ENCODE data around the gene STAC. TPM values are rescaled to one million over a fixed set of nuclear protein-coding genes. Genes with fewer than 3 reads are reported as not detected.

STAC gene
- total RNA-seq, 1 donor from 2014 or later = not detected

DNA sequence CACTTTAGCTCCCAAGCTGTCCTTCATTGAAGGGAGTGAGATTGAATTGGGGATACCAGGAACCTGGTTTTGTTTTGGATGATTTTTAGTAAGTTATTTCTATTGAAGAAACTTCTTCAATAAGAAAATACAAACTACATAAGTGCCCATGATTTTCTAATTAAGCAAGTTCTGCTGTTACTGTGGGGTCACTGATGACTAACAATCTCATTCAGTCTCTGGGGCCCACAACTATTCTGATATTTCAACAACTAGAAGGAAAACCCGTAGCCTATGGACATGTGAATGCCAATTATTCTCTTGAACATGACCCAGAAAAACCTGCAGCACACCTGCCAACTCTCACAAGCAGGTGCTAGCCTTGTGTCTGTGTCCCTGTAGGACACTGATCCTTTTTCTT lies 199.4 kb downstream of the STAC start:
- Mint-ChIP-seq H3K4me1 (ENCODE audit: unreplicated experiment) (no peaks in the 10 kb centered on the region), H3K27me3 (ENCODE audit: unreplicated experiment) (no peaks in the 10 kb centered on the region), H3K27ac (ENCODE audit: unreplicated experiment) (no peak overlapping the region), H3K9me3 (ENCODE audit: unreplicated experiment) (peaks cover 24% of the 10 kb centered on the region), H3K36me3 (ENCODE audit: unreplicated experiment) (no peaks in the 10 kb centered on the region), H3K4me3 (ENCODE audit: unreplicated experiment) (no peak overlapping the region)
- DNase-seq (ENCODE audit: extremely low spot score, unreplicated experiment) = no peak
- TF ChIP-seq, protein P1, sequence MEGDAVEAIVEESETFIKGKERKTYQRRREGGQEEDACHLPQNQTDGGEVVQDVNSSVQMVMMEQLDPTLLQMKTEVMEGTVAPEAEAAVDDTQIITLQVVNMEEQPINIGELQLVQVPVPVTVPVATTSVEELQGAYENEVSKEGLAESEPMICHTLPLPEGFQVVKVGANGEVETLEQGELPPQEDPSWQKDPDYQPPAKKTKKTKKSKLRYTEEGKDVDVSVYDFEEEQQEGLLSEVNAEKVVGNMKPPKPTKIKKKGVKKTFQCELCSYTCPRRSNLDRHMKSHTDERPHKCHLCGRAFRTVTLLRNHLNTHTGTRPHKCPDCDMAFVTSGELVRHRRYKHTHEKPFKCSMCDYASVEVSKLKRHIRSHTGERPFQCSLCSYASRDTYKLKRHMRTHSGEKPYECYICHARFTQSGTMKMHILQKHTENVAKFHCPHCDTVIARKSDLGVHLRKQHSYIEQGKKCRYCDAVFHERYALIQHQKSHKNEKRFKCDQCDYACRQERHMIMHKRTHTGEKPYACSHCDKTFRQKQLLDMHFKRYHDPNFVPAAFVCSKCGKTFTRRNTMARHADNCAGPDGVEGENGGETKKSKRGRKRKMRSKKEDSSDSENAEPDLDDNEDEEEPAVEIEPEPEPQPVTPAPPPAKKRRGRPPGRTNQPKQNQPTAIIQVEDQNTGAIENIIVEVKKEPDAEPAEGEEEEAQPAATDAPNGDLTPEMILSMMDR (IDR thresholded peaks at IDR 0.05) = no peak

DNA sequence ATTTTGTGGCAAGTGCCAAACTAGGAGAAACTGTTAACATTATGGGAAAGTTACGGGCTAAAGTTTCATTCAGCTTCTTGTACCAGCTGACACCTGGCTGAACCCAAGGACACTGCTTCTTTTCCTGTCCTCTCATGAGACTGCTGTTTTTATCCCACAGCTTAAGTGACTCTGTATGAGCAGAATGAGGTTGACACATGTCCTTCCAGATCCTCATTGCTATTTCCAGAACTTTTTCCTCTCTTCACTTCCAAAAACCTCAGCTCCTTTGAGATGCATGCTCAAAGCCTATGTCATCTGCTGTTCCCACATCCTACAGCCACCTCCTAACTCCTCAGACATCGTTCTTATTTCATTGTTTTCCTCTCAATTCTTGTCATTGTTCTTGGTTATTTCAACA lies 200.4 kb downstream of the STAC start:
- Mint-ChIP-seq H3K27ac (ENCODE audit: unreplicated experiment) (no peak overlapping the region), H3K4me1 (ENCODE audit: unreplicated experiment) (no peaks in the 10 kb centered on the region), H3K9me3 (ENCODE audit: unreplicated experiment) (peaks cover 28% of the 10 kb centered on the region), H3K36me3 (ENCODE audit: unreplicated experiment) (no peaks in the 10 kb centered on the region), H3K4me3 (ENCODE audit: unreplicated experiment) (no peak overlapping the region), H3K27me3 (ENCODE audit: unreplicated experiment) (no peaks in the 10 kb centered on the region)
- TF ChIP-seq, protein P1 (IDR thresholded peaks at IDR 0.05) = no peak
- DNase-seq (ENCODE audit: extremely low spot score, unreplicated experiment) = no peak

DNA sequence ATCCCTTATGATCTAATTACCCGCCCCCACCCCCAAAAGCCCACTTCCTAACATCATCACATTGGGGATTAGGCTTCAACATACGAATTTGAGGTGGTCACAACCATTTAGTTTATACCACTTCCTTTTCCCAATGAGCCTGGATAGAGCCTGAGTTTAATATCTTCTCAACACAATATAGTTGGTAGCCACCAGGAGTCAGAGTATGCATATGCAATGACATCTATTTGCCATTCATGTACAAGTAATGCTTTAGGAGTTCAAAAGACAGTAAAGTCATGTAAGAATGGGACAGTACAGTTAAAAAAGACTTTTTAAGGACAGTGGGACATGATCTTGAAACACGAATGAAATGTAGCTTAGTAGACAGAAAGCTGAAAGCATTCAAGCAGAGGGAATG lies 211.7 kb downstream of the STAC start:
- no peak for DNase-seq (ENCODE audit: extremely low spot score, unreplicated experiment)
- peaks cover 7% of the 10 kb centered on the region for H3K9me3 Mint-ChIP-seq (ENCODE audit: unreplicated experiment)
- H3K4me3 Mint-ChIP-seq (ENCODE audit: unreplicated experiment) = no peak overlapping the region
- no peaks in the 10 kb centered on the region for H3K4me1 Mint-ChIP-seq (ENCODE audit: unreplicated experiment)
- H3K36me3 Mint-ChIP-seq (ENCODE audit: unreplicated experiment) = no peaks in the 10 kb centered on the region
- TF ChIP-seq, protein P1 (IDR thresholded peaks at IDR 0.05) = no peak
- peaks cover 23% of the 10 kb centered on the region for H3K27me3 Mint-ChIP-seq (ENCODE audit: unreplicated experiment)
- H3K27ac Mint-ChIP-seq (ENCODE audit: unreplicated experiment) = no peak overlapping the region

DNA sequence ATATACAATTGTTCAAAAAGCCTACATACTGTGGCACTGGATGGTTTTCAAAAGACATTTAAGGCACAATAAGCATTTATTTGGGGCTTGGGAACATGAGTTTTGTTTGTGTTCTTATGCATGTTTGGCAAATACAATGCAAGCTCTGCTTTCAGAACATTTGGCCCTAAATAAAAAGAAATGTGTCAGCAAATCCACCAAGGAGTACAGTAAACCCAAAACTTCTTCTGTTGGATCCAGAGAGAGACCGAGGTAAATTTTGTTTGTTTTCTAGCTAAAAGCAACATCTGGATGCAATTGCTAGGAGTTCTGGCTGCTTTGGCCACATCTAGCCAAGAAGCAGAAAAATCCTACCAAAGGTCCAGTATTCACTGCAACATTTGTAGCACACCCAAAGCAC lies 215.2 kb downstream of the STAC start:
- no peaks in the 10 kb centered on the region for H3K4me1 Mint-ChIP-seq (ENCODE audit: unreplicated experiment)
- peaks cover 20% of the 10 kb centered on the region for H3K27me3 Mint-ChIP-seq (ENCODE audit: unreplicated experiment)
- no peak overlapping the region for H3K27ac Mint-ChIP-seq (ENCODE audit: unreplicated experiment)
- TF ChIP-seq, protein P1 (IDR thresholded peaks at IDR 0.05) = no peak
- no peak for DNase-seq (ENCODE audit: extremely low spot score, unreplicated experiment)
- H3K4me3 Mint-ChIP-seq (ENCODE audit: unreplicated experiment) = no peak overlapping the region
- H3K36me3 Mint-ChIP-seq (ENCODE audit: unreplicated experiment) = no peaks in the 10 kb centered on the region
- no peaks in the 10 kb centered on the region for H3K9me3 Mint-ChIP-seq (ENCODE audit: unreplicated experiment)

DNA sequence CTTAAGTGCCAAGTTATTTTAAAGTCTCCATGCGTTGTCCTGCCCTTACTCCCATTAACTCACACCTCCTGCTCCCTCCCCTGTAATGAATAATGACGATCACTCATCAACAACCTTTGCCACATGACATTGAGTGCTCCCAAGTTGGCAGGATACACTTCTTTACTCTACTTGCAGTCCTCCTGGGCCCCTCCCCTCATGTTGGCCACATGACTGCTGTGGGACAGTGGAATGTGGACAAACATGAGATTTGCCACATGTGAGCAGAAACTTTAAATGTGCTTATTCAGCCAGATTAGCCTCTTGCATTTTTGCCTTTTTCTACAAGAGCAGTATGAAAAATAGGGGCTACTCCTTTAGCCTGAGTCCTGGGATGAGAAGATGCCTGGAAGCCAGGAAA lies 216.1 kb downstream of the STAC start:
- H3K27me3 Mint-ChIP-seq (ENCODE audit: unreplicated experiment) = peaks cover 25% of the 10 kb centered on the region
- DNase-seq (ENCODE audit: extremely low spot score, unreplicated experiment) = no peak
- no peaks in the 10 kb centered on the region for H3K4me1 Mint-ChIP-seq (ENCODE audit: unreplicated experiment)
- no peaks in the 10 kb centered on the region for H3K36me3 Mint-ChIP-seq (ENCODE audit: unreplicated experiment)
- no peak overlapping the region for H3K27ac Mint-ChIP-seq (ENCODE audit: unreplicated experiment)
- TF ChIP-seq, protein P1 (IDR thresholded peaks at IDR 0.05) = no peak
- H3K9me3 Mint-ChIP-seq (ENCODE audit: unreplicated experiment) = no peaks in the 10 kb centered on the region
- no peak overlapping the region for H3K4me3 Mint-ChIP-seq (ENCODE audit: unreplicated experiment)

Data from osteocyte (in vitro differentiated cells).